SK-N-DZ (cell line): ENCODE measurements around the gene ZNF101.

Experiments
- DNase-seq: peaks from one replicate; pipeline ENCODE4 v3.0.0-alpha.2; 2015; ENCODE audit warnings: low spot score
- small RNA-seq, 2 experiments: library from RNA; depleted of rRNA; stranded (forward); fragments of <200 nt; gene quantifications; one replicate each; pipeline ENCODE3, GENCODE V24; 2014

ZNF101 gene

DNA sequence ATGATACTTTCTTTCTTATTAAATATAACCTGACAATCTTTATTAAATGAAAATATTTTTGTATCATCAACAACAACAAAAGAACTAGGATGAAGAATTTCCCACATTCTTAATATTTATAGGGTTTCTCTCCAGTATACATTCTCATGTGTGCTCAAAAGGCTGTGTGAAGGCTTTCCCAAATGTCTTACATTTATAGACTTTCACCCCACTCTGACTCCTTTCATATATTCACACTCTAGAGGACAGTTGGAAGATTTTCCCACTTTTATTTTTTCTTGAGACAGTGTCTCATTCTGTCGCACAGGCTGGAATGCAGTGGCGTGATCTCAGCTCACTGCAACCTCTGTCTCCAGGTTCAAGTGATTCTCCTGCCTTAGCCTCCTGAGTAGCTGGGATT is 41.9 kb downstream of the ZNF101 start:
- DNase-seq = no peak

DNA sequence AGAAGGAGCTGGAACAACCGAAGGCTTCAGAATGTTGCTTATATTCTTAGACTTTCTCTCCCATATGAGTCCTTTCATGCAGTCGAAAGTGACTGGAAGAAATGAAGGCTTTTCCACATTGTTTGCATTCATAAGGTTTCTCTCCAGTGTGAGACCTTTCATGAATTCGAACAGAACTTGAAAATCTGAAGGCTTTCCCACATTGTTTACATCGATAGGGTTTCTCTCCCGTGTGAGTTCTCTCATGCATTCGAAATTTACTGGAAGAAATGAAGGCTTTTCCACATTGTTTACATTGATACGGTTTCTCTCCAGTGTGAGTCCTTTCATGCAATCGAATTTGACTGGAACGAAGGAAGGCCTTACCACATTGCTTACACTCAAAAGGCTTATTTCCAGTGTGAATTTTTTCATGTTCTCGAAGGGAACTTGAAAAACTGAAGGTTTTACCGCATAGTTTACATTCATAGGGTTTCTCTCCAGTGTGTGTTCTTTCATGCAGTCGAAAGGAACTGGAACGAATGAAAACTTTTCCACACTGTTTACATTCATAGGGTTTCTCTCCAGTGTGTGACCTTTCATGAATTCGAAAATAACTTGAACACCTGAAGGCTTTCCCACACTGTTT is 42.8 kb downstream of the ZNF101 start:
- no peak for DNase-seq

DNA sequence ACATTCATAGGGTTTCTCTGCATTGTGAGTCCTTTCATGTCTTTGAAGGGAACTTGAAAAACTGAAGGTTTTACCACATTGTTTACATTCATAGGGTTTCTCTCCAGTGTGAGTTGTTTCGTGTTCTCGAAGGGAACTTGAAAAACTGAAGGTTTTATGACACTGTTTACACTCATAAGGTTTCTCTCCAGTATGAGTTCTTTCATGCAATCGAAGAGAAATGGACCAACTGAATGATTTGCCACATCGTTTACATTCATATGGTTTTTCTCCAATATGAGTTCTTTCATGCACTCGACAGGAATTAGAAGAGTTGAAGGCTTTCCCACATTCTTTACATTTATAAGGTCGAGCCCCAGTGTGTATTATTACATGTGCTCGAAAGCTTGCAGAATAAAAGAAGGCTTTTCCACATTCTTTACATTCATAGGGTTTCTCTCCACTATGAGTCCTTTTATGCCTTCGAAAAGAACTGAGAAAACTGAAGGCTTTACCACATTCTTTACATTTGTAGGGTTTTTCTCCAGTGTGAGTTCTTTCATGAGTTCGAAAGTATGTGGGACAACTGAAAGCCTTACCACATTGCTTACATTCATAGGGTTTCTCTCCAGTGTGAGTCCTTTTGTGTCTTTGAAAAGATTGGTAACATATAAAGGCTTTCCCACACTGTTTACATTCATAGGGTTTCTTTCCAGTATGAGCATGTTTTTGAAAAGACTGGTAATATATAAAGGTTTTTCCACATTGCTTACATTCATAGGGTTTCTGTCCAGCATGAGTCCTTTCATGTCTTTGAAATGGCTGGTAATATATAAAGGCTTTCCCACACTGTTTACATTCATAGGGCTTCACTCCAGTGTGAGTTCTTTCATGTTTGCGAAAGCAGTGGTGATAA is 43.5 kb downstream of the ZNF101 start:
- DNase-seq = no peak

DNA sequence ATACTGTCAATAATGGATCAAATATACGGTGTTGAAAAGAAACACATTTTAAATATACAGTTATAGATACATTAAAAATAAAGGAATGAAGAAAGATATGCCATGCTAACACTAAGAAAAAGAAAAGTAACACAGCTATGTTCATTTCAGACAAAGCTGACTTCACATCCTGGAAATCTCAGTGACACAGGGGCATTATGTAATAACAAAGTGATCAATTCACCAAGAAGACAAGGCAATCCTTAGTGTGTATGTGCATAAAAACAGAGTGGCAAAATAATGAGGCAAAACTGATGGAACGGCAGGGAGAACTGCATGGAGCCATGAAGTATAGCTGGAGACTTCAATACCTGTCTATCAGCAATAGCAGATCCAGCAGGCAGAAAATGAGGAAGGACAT is 51.2 kb downstream of the ZNF101 start:
- DNase-seq = no peak

DNA sequence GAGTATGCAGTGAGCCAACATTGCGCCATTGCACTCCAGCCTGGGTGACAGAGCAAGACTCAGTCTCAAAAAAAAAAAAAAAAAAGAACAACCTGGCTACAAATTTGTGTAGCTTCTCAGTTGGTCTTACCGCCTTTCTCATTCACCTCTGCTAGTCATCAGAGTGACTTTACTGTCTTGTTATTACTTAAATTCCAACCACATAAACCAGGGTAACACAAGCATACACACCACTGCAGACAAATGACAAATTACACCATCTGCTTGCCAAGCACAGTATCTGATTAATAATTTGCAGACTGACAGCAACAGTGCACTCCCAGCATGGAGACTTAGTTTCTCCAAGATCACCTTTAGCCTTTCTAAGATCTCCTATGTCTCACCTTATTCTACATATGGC is 53.3 kb downstream of the ZNF101 start:
- no peak for DNase-seq

DNA sequence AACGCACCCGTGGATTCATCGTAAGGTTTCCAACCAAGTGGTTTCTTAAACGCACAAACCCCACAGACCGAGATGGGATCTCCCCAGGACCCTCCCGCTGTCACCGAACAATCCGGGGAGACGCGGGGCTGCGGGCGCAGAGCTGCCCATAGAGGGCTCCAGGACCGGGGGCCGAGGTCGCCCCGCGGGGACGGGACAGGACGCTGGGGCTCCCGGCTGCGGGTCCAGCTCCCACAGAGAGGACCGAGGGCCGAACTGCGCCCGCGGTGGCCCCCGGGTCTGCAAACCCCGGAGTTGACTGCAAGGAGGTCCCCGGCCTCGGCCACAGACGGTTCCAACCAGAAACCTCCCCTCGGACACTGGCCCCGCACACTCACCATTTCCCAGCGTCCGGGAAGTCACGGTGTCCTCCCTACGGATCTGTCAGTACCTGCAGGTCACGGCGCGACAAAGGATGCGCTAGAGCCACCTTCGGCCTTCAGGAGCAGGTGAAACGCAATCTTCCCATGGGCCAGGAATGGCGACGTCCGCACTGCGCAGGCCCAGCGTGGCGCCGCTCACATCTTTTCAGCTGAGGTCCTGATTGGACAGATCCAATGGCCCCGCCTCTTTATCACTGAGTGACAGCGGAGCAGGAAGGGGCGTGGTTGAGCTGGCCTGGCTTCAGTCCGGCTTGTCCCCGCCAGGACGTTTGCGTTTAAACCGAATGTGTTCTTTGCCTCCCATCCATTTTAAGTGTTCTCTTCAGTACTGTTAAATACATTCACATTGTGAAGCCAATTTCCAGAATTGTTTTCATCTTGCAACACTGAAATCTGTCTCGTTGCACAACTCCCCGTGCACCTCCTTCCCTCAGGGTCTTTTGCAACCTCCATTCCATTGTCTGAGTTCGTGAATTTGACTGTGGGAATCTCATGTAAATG is 64.2 kb downstream of the ZNF101 start, which contains the start of gene ZNF14:
TSS of gene ZNF14 (minus strand) at position 534 of the 923 bp plus-strand sequence. CDS start at position 380, 154 bp downstream.
- DNase-seq = peak; percentile 95

Small RNA genes within 50 kb of the gene (small RNA-seq; reads per million reads assigned to genes)
- gene AC011458.2 = 0 reads per million in 2 experiments
